Measurements from ENCODE around the gene ALS2.

Gene ALS2

GRCh38 chr2:201734111-201734510 is 46.6 kb downstream of the ALS2 start:
- Mint-ChIP-seq H3K9me3 (no peaks in the 10 kb centered on the region), H3K27ac (no peak overlapping the region), H3K4me3 (no peak overlapping the region), H3K4me1 (peaks cover 9% of the 10 kb centered on the region), H3K36me3 (peaks cover 31% of the 10 kb centered on the region), H3K27me3 (no peaks in the 10 kb centered on the region)

GRCh38 chr2:201733544-201733943 is 47.2 kb downstream of the ALS2 start:
- no peak overlapping the region for H3K27ac Mint-ChIP-seq
- H3K27me3 Mint-ChIP-seq: no peaks in the 10 kb centered on the region
- peaks cover 9% of the 10 kb centered on the region for H3K4me1 Mint-ChIP-seq
- H3K4me3 Mint-ChIP-seq: no peak overlapping the region
- peaks cover 29% of the 10 kb centered on the region for H3K36me3 Mint-ChIP-seq
- H3K9me3 Mint-ChIP-seq: no peaks in the 10 kb centered on the region

- no peaks in the 10 kb centered on the region for H3K27me3 Mint-ChIP-seq
- peaks cover 20% of the 10 kb centered on the region for H3K36me3 Mint-ChIP-seq
- no peak overlapping the region for H3K4me3 Mint-ChIP-seq
- H3K9me3 Mint-ChIP-seq: no peaks in the 10 kb centered on the region
- peaks cover 9% of the 10 kb centered on the region for H3K4me1 Mint-ChIP-seq
- H3K27ac Mint-ChIP-seq: no peak overlapping the region
These were observed 50.0 kb downstream of the ALS2 start for GRCh38 chr2:201730651-201731285.

- Mint-ChIP-seq H3K27ac (no peak overlapping the region), H3K9me3 (peaks cover 11% of the 10 kb centered on the region), H3K36me3 (peaks cover 40% of the 10 kb centered on the region), H3K4me3 (no peak overlapping the region), H3K4me1 (no peaks in the 10 kb centered on the region), H3K27me3 (no peaks in the 10 kb centered on the region)
These were observed 65.3 kb downstream of the ALS2 start for GRCh38 chr2:201715459-201715858.

DNA sequence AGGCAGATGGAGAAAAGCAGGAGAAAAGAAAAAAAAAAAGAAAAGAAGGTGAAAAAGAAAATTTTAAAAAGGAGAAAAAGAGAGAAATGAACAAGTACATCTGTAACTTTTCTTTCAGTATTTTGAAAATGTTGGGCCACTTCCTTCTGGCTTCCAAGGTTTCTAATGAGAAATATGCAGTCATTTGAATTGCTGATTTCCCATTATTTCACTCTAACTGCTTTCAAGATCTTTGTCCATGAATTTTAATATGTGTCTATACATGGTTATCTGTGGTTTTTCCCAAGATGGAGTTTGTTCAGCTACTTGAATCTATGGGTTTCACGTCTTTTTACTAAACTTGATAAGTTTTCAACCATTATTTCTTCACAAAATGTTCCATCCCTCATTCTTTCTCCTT is 68.0 kb downstream of the ALS2 start:
- H3K27ac Mint-ChIP-seq: no peak overlapping the region
- no peaks in the 10 kb centered on the region for H3K4me1 Mint-ChIP-seq
- no peaks in the 10 kb centered on the region for H3K9me3 Mint-ChIP-seq
- no peaks in the 10 kb centered on the region for H3K27me3 Mint-ChIP-seq
- H3K36me3 Mint-ChIP-seq: peaks cover 36% of the 10 kb centered on the region
- H3K4me3 Mint-ChIP-seq: no peak overlapping the region

DNA sequence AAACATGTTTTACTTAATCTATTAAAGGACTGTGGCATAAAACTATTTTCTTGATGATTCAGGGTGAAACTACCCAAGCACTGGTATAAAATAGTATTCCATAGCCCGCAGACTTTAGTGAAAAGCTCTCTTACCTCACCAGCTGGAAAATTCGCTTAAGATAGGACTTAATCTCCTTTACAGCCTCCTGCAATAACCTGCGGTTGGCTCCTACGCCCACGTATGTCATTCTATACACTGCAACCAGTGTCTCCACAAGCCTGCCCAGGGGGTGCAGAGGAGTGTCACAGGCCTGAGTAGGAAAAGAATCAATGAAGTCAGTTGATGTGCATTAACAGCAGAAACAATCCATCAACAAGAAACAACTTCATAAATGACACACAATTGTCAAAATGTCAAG is 71.0 kb downstream of the ALS2 start:
- H3K4me1 Mint-ChIP-seq: no peaks in the 10 kb centered on the region
- H3K4me3 Mint-ChIP-seq: no peak overlapping the region
- peaks cover 34% of the 10 kb centered on the region for H3K36me3 Mint-ChIP-seq
- no peaks in the 10 kb centered on the region for H3K27me3 Mint-ChIP-seq
- H3K9me3 Mint-ChIP-seq: no peaks in the 10 kb centered on the region
- H3K27ac Mint-ChIP-seq: no peak overlapping the region

DNA sequence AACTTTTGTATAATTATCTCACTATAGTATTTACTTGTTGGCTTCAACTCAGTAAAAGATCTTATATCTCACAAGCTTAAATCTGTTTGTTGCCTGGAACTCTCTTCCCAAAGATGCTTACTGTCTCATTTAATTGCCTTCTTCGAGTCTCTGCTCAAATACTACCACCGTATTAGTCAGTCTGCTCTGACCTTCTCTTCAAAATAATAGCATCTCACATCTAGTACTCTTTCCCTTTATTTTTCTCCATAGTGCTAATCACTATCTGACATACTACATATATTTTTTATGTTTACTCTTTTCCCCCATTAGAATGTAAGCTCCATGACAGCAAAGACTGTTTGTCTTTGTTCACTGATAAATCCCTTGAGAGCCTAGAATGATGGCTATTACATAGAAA is 71.7 kb downstream of the ALS2 start:
- Mint-ChIP-seq H3K4me1 (no peaks in the 10 kb centered on the region), H3K9me3 (no peaks in the 10 kb centered on the region), H3K36me3 (peaks cover 32% of the 10 kb centered on the region), H3K27me3 (no peaks in the 10 kb centered on the region), H3K27ac (peak overlapping the region; percentile 4), H3K4me3 (no peak overlapping the region)

GRCh38 chr2:201707753-201708152 is 73.0 kb downstream of the ALS2 start:
- H3K4me1 Mint-ChIP-seq: no peaks in the 10 kb centered on the region
- peak overlapping the region; percentile 41 for H3K27ac Mint-ChIP-seq
- peaks cover 33% of the 10 kb centered on the region for H3K36me3 Mint-ChIP-seq
- H3K27me3 Mint-ChIP-seq: no peaks in the 10 kb centered on the region
- H3K4me3 Mint-ChIP-seq: no peak overlapping the region
- no peaks in the 10 kb centered on the region for H3K9me3 Mint-ChIP-seq

GRCh38 chr2:201707142-201707541 is 73.6 kb downstream of the ALS2 start:
- Mint-ChIP-seq H3K4me1 (no peaks in the 10 kb centered on the region), H3K36me3 (peaks cover 35% of the 10 kb centered on the region), H3K4me3 (no peak overlapping the region), H3K27ac (no peak overlapping the region), H3K27me3 (no peaks in the 10 kb centered on the region), H3K9me3 (no peaks in the 10 kb centered on the region)

GRCh38 chr2:201704536-201704935 is 76.2 kb downstream of the ALS2 start:
- peaks cover 27% of the 10 kb centered on the region for H3K36me3 Mint-ChIP-seq
- H3K9me3 Mint-ChIP-seq: no peaks in the 10 kb centered on the region
- H3K4me3 Mint-ChIP-seq: no peak overlapping the region

DNA sequence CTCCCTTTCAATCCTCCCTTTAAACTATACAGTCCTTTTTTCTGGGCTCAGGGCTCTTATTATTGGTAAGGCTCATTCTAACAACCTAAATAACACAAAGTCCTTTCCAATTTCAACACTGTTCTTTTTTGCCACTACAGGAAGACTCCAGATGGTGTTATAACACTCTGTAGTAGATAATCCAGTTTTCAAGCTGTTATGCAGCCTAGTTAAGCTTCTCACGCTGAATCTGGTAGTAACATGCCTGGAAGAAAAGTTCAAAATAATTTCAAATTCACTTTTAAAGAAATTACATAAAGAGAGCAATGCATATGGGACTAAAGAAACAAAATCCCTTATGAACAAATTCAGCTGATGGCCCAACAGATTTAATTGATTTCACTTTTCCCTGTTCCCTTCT is 79.1 kb downstream of the ALS2 start:
- Mint-ChIP-seq H3K27me3 (no peaks in the 10 kb centered on the region), H3K4me1 (no peaks in the 10 kb centered on the region), H3K4me3 (no peak overlapping the region), H3K27ac (no peak overlapping the region), H3K36me3 (peaks cover 19% of the 10 kb centered on the region), H3K9me3 (no peaks in the 10 kb centered on the region)

More at GRCh38 chr2:201704536-201704935, 76.2 kb downstream of the ALS2 start:
- Mint-ChIP-seq H3K27me3 (no peaks in the 10 kb centered on the region), H3K27ac (no peak overlapping the region), H3K4me1 (no peaks in the 10 kb centered on the region)

DNA sequence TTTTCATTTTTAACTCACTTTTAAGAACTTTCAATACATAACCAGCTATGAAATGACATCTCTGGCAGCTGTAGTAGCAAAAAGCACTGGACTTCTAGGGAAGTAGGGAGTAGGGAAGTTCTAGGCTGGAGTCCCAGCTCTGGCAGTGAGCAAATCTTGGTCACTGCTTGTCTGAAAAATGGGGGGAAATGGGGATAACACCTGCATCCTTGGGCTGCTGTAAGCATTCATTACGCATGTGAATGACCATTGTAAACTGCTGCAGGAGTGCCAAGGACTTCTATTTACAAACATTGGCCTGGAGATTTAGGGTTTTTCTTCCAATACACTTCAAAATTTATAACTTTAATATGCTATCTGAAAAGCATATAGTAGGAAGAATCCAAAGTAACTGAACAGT is 81.3 kb downstream of the ALS2 start:
- H3K27me3 Mint-ChIP-seq: no peaks in the 10 kb centered on the region
- no peak overlapping the region for H3K4me3 Mint-ChIP-seq
- H3K36me3 Mint-ChIP-seq: peaks cover 13% of the 10 kb centered on the region
- no peaks in the 10 kb centered on the region for H3K4me1 Mint-ChIP-seq
- no peaks in the 10 kb centered on the region for H3K9me3 Mint-ChIP-seq
- no peak overlapping the region for H3K27ac Mint-ChIP-seq

DNA sequence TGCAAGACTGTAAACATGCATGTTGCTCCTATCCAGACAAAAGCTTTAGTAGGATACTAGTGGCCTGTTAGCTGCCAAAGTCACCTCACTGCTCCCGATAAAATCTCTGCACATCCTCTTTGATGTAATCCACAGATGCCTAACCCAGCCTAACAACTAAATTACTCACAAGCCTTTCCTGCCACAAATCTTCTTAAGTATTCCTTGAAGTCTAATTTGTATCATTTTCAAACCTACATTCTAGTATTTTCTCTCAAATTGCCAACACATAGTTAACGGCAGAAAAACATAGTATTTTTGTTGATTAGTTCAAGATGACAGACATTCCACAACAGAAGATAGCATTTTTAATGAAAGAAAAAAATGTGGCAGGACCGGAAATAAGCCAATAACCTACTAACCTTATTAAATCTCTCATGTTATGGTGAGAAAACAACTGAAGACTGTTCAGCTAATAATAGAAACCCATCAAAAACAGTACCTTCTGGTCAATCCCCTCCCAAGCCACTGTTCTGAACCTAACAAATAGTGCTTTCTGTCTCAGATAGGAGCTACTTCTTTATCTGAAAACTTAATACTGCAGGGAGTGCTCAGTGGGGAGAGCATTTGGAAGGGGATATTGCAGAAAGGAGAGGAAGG is 82.0 kb downstream of the ALS2 start, which contains the start of gene MPP4:
MPP4 (minus strand) TSS at position 57 of the 639 bp plus-strand sequence. CDS start 4,690 bp downstream, outside the sequence.
- no peak within 1 kb of the TSS for H3K4me3 Mint-ChIP-seq
- H3K4me1 Mint-ChIP-seq: no peaks in the 10 kb centered on the region
- no peaks in the 10 kb centered on the region for H3K27me3 Mint-ChIP-seq
- peaks cover 8% of the 10 kb centered on the region for H3K36me3 Mint-ChIP-seq
- no peak within 1 kb of the TSS for H3K27ac Mint-ChIP-seq
- H3K9me3 Mint-ChIP-seq: no peaks in the 10 kb centered on the region

GRCh38 chr2:201697899-201698298 is 82.8 kb downstream of the ALS2 start:
- Mint-ChIP-seq H3K9me3 (no peaks in the 10 kb centered on the region), H3K36me3 (peaks cover 3% of the 10 kb centered on the region), H3K4me1 (no peaks in the 10 kb centered on the region)

DNA sequence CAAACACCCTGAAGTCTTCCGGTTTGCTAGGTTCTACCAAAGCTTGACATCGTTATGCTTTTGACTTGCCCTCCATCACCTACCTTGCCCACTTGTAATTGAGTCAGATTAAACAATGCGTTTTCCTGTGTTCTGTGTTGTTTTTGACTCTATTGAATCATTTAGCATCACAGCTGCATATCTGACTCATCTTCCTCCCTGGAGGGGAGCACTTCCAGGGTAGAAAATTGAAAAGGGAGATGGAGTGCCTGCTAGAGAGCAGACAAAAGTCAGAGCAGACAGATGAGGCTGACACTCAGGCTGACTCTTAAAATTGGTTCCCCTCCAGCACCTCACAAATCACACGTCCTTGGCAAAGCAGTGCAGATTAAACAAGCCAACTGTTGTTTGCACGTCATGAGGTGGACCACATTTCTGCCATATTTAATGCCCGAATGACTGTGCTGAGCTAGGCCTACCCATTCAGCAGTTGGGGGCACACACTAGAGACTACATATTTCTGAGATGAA is 84.5 kb downstream of the ALS2 start:
- Mint-ChIP-seq H3K9me3 (no peaks in the 10 kb centered on the region), H3K36me3 (no peaks in the 10 kb centered on the region), H3K27ac (no peak overlapping the region), H3K27me3 (no peaks in the 10 kb centered on the region), H3K4me1 (no peaks in the 10 kb centered on the region), H3K4me3 (no peak overlapping the region)

More at GRCh38 chr2:201697899-201698298, 82.8 kb downstream of the ALS2 start:
- no peak overlapping the region for H3K4me3 Mint-ChIP-seq
- no peaks in the 10 kb centered on the region for H3K27me3 Mint-ChIP-seq
- H3K27ac Mint-ChIP-seq: no peak overlapping the region

DNA sequence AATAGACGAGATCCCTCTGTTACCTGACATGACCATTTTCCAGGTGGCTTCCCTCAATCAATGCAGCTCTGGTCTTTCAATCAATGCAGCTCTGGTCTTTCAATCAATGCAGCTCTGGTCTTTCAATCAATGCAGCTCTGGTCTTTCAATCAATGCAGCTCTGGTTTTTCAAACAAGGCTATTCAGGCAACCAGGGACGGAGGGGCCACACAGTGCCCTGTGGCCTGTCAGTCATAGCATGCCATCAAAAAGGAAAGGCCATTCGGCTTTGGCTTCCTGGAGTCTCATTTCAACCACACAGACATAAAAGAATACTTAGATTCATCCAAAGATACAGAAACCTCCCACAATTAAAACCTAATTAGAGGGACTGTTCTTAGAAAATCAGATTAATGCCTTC is 95.6 kb downstream of the ALS2 start:
- Mint-ChIP-seq H3K9me3 (no peaks in the 10 kb centered on the region), H3K4me1 (no peaks in the 10 kb centered on the region), H3K4me3 (no peak overlapping the region), H3K27ac (no peak overlapping the region), H3K36me3 (no peaks in the 10 kb centered on the region), H3K27me3 (peaks cover 2% of the 10 kb centered on the region)

Measured in activated naive CD4-positive, alpha-beta T cell treated with anti-CD3 and anti-CD28 coated beads, Interleukin-2, amount 50 U/mL, for 24 hours (primary cell).